Measurements from ENCODE around the gene ARL5C.

- TF ChIP-seq, protein P1, sequence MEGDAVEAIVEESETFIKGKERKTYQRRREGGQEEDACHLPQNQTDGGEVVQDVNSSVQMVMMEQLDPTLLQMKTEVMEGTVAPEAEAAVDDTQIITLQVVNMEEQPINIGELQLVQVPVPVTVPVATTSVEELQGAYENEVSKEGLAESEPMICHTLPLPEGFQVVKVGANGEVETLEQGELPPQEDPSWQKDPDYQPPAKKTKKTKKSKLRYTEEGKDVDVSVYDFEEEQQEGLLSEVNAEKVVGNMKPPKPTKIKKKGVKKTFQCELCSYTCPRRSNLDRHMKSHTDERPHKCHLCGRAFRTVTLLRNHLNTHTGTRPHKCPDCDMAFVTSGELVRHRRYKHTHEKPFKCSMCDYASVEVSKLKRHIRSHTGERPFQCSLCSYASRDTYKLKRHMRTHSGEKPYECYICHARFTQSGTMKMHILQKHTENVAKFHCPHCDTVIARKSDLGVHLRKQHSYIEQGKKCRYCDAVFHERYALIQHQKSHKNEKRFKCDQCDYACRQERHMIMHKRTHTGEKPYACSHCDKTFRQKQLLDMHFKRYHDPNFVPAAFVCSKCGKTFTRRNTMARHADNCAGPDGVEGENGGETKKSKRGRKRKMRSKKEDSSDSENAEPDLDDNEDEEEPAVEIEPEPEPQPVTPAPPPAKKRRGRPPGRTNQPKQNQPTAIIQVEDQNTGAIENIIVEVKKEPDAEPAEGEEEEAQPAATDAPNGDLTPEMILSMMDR (IDR thresholded peaks at IDR 0.05): no peak
- TF ChIP-seq EZH2 (IDR thresholded peaks at IDR 0.05; ENCODE audit: borderline replicate concordance, insufficient read depth, low read depth, low read length, poor library complexity, severe bottlenecking): no peak
Measured at GRCh38 chr17:39141915-39142664, 23.9 kb downstream of the ARL5C start.

Data from B cell (primary cell).